Endothelial cell of umbilical vein (primary cell): ENCODE results near the gene KREMEN1. TPM values are rescaled to one million over a fixed set of nuclear protein-coding genes. Genes with fewer than 3 reads are reported as not detected.

Source experiments
- BruUV-seq: library from RNA; stranded (reverse); fragments of 400-500 nt; replicated peaks from 2 replicates; lab custom pipeline; 2021; lab: Mats Ljungman, UMichigan
- CTCF ChIA-PET: fragments of 300-600, 350-600 bp; sonication (Branson Sonifier 250); formaldehyde crosslinking; loops from one replicate; lab custom pipeline; 2021; ENCODE audit warnings: antibody characterized with exemption, inconsistent platforms; lab: Charles Lee
- POLR2A ChIA-PET: fragments of 300-600, 350-600 bp; sonication (Branson Sonifier 250); formaldehyde crosslinking; loops from one replicate; lab custom pipeline; 2021; ENCODE audit warnings: antibody characterized with exemption, inconsistent platforms; lab: Charles Lee
- DNase-seq: peaks from one replicate; pipeline ENCODE4 v3.0.0-alpha.2; 2011; ENCODE audit warnings: low read depth, low spot score
- FAIRE-seq: peaks from 2 replicates; lab custom pipeline; 2011; peaks lifted over from hg19 to GRCh38; lab: Jason Lieb, UNC
- H2AFZ ChIP-seq: 2 replicates; pipeline ENCODE4 v1.6.0; 2012; ENCODE audit warnings: low read depth, low read length, control low read depth, inconsistent platforms
- H3K27ac ChIP-seq: 2 replicates; pipeline ENCODE4 v1.5.1; 2011; ENCODE audit warnings: low read depth, mild to moderate bottlenecking, control low read depth, low read length, moderate library complexity; ENCODE audit not compliant: insufficient read depth
- H3K27me3 ChIP-seq, 2 experiments: 2 replicates each; pipeline versions ENCODE4 v1.6.0 to v1.6.1; 2011; ENCODE audit warnings: low read length in 2 of 2, mixed read lengths in 1 of 2; ENCODE audit not compliant: control insufficient read depth in 2 of 2, insufficient read depth in 2 of 2
- H3K36me3 ChIP-seq, 2 experiments: 2 replicates in 1 of 2; 3 replicates in 1 of 2; pipeline ENCODE4 v1.5.1; 2011; ENCODE audit warnings: low read length in 2 of 2, mild to moderate bottlenecking in 1 of 2, moderate library complexity in 1 of 2; ENCODE audit not compliant: control insufficient read depth in 2 of 2, insufficient read depth in 2 of 2; ENCODE audit errors: extremely low read depth in 1 of 2
- H3K4me1 ChIP-seq: 3 replicates; pipeline ENCODE4 v1.5.1; 2011; ENCODE audit warnings: mild to moderate bottlenecking, low read length; ENCODE audit not compliant: control insufficient read depth, insufficient read depth; ENCODE audit errors: extremely low read depth
- H3K4me2 ChIP-seq: 2 replicates; pipeline ENCODE4 v1.6.1; 2011; ENCODE audit warnings: low read length, control low read depth, mixed read lengths; ENCODE audit not compliant: insufficient read depth
- H3K4me3 ChIP-seq, 3 experiments: fragments of 200-600 bp in 1 of 3; sonication (generic), shearing (Covaris generic) in 1 of 3; replicated peaks in 1 of 3; 2 replicates each; pipeline ENCODE4 v1.5.1; 2011 to 2016; ENCODE audit warnings: control low read depth in 3 of 3, low read length in 3 of 3, mild to moderate bottlenecking in 2 of 3, inconsistent platforms in 1 of 3, low read depth in 1 of 3, moderate library complexity in 1 of 3; ENCODE audit not compliant: insufficient read depth in 1 of 3
- H3K79me2 ChIP-seq: 2 replicates; pipeline ENCODE4 v1.6.0; 2012; ENCODE audit warnings: low read length, inconsistent platforms; ENCODE audit not compliant: control insufficient read depth, insufficient read depth
- H3K9ac ChIP-seq: replicated peaks from 2 replicates; pipeline ENCODE3; 2011; ENCODE audit warnings: low read length, control low read depth; ENCODE audit not compliant: insufficient read depth; ENCODE audit errors: extremely low read depth
- H3K9me1 ChIP-seq: replicated peaks from 3 replicates; pipeline ENCODE4 v1.6.0; 2011; ENCODE audit warnings: mild to moderate bottlenecking, low read length; ENCODE audit not compliant: control insufficient read depth, insufficient read depth; ENCODE audit errors: extremely low read depth
- H3K9me3 ChIP-seq: replicated peaks from 2 replicates; pipeline ENCODE4 v1.5.1; 2012; ENCODE audit warnings: low read length, inconsistent platforms; ENCODE audit not compliant: control insufficient read depth, insufficient read depth
- H4K20me1 ChIP-seq: replicated peaks from 2 replicates; pipeline ENCODE3; 2011; ENCODE audit warnings: mild to moderate bottlenecking, low read length; ENCODE audit not compliant: control insufficient read depth, insufficient read depth; ENCODE audit errors: extremely low read depth
- EZH2 ChIP-seq: IDR thresholded peaks from 2 replicates; pipeline ENCODE4 v1.6.1; 2012; ENCODE audit warnings: borderline replicate concordance, low read depth, mild to moderate bottlenecking, moderate library complexity, low read length, inconsistent platforms; ENCODE audit not compliant: severe bottlenecking
- FOS ChIP-seq: IDR thresholded peaks from 2 replicates; pipeline ENCODE4 v1.6.1; 2011; ENCODE audit warnings: mild to moderate bottlenecking, low read length, moderate library complexity, borderline replicate concordance; ENCODE audit not compliant: insufficient read depth
- JUN ChIP-seq: IDR thresholded peaks from 2 replicates; pipeline ENCODE4 v1.6.1; 2011; ENCODE audit warnings: borderline replicate concordance, low read depth; ENCODE audit not compliant: insufficient read length, insufficient read depth
- POLR2AphosphoS5 ChIP-seq: IDR thresholded peaks from 2 replicates; pipeline ENCODE4 v1.6.1; 2012; ENCODE audit warnings: low read depth, mild to moderate bottlenecking, control low read depth, low read length, moderate library complexity; ENCODE audit not compliant: insufficient read depth
- dilution Hi-C: fragments of 300-500 bp; cut with MboI; formaldehyde crosslinking; loops from one replicate; pipeline ENCODE4 v1.15.0; 2019; ENCODE audit warnings: low sequenced_read_pairs; ENCODE audit not compliant: extremely low pct_ligation_motif_present
- intact Hi-C: fragments of 100-400 bp; cut with micrococcal nuclease; formaldehyde crosslinking; loops from one replicate; pipeline ENCODE4 v1.10.0; 2022
- polyA plus RNA-seq, 4 experiments: library from polyadenylated mRNA; depleted of rRNA in 3 of 4; stranded (reverse) in 3 of 4; unstranded in 1 of 4; fragments of >200 nt; gene quantifications; 2 replicates each; pipeline versions ENCODE4 v1.2.1 to v1.2.3, GENCODE V29; 2011 to 2012; ENCODE audit warnings: missing spikeins in 1 of 4
- total RNA-seq: library from RNA; stranded (reverse); gene quantifications from 2 replicates; pipeline ENCODE4 v1.2.3, GENCODE V29; 2021
- TF ChIP-seq, protein P1 (sequence below): IDR thresholded peaks from 2 replicates; pipeline ENCODE4 v1.6.1; 2011; ENCODE audit not compliant: insufficient read depth, insufficient read length
- TF ChIP-seq, protein P2 (sequence below), 2 donors: IDR thresholded peaks; 1 replicate in 1 of 2; 2 replicates in 1 of 2; pipeline ENCODE4 v1.5.1; 2011; ENCODE audit warnings: low read length in 2 of 2, mild to moderate bottlenecking in 2 of 2, moderate library complexity in 2 of 2, control low read depth in 1 of 2, inconsistent platforms in 1 of 2, low read depth in 1 of 2; ENCODE audit not compliant: insufficient read depth in 1 of 2; ENCODE audit errors: extremely low read depth in 1 of 2

The KREMEN1 gene
- total and polyA plus RNA-seq, 2 donors (not counting 3 experiments of a cell fraction or from before 2014, with no cell fraction given) = 0.58 to 1.1 TPM

DNA sequence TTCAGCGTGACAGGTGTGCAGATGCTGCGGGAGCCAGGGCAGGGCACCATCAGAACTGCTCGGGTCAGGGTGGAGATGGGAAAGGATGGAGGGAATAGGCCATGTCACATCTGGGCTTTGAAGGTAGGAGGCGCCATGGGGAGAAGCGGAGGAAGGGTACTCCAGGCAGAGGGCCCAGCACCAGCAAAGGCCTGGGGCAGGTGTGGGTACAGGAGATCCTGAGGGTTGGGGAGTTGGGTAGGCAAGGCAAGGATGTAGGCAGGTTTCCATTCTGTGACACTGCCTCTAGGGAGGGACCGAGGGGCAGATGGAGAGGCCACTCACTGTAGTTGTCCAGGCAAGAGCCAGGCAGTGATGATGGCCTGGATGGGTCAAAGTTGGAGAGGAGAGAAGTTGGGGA lies 141.4 kb downstream of the KREMEN1 start:
- Histone ChIP-seq H3K27ac (no peak overlapping the region), H3K9ac (no peak overlapping the region), H3K27me3 (no peaks in the 10 kb centered on the region), H3K9me1 (no peaks in the 10 kb centered on the region), H3K36me3 (no peaks in the 10 kb centered on the region), H3K79me2 (no peaks in the 10 kb centered on the region), H3K4me3 (no peak overlapping the region), H3K9me3 (no peaks in the 10 kb centered on the region), H4K20me1 (no peaks in the 10 kb centered on the region), H2AFZ (no peak overlapping the region), H3K4me1 (no peaks in the 10 kb centered on the region), H3K4me2 (no peak overlapping the region)
- no peak for FAIRE-seq
- POLR2A ChIA-PET = no interaction called here
- intact Hi-C loops = no loop called here
- TF ChIP-seq FOS (no peak), JUN (no peak), POLR2AphosphoS5 (no peak)
- TF ChIP-seq, protein P1, sequence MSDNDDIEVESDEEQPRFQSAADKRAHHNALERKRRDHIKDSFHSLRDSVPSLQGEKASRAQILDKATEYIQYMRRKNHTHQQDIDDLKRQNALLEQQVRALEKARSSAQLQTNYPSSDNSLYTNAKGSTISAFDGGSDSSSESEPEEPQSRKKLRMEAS = no peak
- CTCF ChIA-PET = interaction anchor here (1.6 to 1.9 kb wide), 2 partner anchors 8 to 31 kb away, joined by 4 to 6 read pairs; partner anchors contain the start of gene EMID1
- no peak for DNase-seq
- dilution Hi-C loops = no loop called here
- BruUV-seq = no TSS peak

DNA sequence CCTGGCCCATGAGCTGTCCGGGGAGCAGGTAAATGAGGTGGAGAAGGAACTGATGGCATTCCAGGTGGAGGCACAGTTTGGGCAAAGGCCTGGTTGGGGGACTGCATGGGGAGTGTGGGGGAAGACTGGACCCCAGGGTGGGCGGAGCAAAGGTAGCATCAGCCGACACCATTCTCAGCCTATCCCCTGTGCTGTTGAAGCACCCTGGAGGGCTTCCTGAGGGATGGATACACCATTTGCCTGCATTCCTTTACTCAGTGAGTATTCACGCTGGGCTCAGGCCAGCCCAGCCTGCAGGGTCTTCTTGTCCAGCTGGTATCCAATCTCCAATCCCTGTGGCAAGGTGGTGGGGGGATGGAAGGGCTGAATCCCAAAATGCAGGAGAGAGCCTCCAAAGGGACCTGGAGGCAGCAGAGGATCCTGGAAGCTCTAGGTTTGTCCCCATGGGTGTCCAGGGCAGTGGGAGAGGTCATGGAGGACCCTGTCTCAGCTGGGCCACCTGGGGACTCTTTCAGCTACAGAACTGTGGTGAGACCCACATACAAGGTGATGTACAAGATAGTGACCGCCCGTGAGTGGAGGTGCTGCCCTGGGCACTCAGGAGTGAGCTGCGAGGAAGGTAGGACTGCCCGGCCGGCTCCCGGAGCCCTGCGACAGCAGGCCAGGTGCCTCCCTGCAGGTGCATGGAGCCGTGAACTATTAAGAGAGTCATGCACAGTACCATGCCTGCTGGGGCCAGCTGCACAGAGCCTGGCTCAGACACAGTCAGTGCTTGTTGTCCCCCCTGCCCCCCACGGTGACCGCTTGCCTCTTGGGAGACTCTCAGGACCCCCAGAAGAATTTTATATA lies 142.4 kb downstream of the KREMEN1 start:
- Histone ChIP-seq H4K20me1 (no peaks in the 10 kb centered on the region), H3K9me3 (no peaks in the 10 kb centered on the region), H3K4me2 (no peak overlapping the region), H3K9me1 (no peaks in the 10 kb centered on the region), H3K4me3 (no peak overlapping the region), H3K4me1 (no peaks in the 10 kb centered on the region), H3K79me2 (no peaks in the 10 kb centered on the region), H3K27me3 (no peaks in the 10 kb centered on the region), H3K27ac (no peak overlapping the region), H2AFZ (no peak overlapping the region), H3K9ac (no peak overlapping the region), H3K36me3 (no peaks in the 10 kb centered on the region)
- FAIRE-seq = no peak
- POLR2A ChIA-PET = no interaction called here
- DNase-seq = no peak
- dilution Hi-C loops (no loop called here), intact Hi-C loops (no loop called here)
- CTCF ChIA-PET = interaction anchor here (0.5 to 1.6 kb wide), 2 partner anchors 9 to 14 kb away, joined by 3 to 4 read pairs; partner anchors contain the start of gene EMID1
- TF ChIP-seq, protein P1 = no peak
- TF ChIP-seq, protein P2, sequence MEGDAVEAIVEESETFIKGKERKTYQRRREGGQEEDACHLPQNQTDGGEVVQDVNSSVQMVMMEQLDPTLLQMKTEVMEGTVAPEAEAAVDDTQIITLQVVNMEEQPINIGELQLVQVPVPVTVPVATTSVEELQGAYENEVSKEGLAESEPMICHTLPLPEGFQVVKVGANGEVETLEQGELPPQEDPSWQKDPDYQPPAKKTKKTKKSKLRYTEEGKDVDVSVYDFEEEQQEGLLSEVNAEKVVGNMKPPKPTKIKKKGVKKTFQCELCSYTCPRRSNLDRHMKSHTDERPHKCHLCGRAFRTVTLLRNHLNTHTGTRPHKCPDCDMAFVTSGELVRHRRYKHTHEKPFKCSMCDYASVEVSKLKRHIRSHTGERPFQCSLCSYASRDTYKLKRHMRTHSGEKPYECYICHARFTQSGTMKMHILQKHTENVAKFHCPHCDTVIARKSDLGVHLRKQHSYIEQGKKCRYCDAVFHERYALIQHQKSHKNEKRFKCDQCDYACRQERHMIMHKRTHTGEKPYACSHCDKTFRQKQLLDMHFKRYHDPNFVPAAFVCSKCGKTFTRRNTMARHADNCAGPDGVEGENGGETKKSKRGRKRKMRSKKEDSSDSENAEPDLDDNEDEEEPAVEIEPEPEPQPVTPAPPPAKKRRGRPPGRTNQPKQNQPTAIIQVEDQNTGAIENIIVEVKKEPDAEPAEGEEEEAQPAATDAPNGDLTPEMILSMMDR (IDR thresholded peaks at IDR 0.05; ENCODE audit: extremely low read depth in 1 of 2, insufficient read depth in 1 of 2, low read depth in 1 of 2, low read length in 2 of 2) = no peak
- TF ChIP-seq FOS (no peak), EZH2 (no peak)
- no TSS peak for BruUV-seq
